ENCODE results near the gene SCAPER. TPM values are rescaled to one million over a fixed set of nuclear protein-coding genes. Genes with fewer than 3 reads are reported as not detected.

Gene SCAPER
- 61.8 TPM for total RNA-seq

GRCh38 chr15:76905013-76905839 lies at the start of gene SCAPER:
SCAPER (minus strand) TSS chr15:76905340; CDS start chr15:76883817, 21,523 bp downstream.

GRCh38 chr15:76931397-76932134 lies 26.4 kb upstream of the SCAPER start, which contains the start of gene RCN2:
RCN2 (plus strand) TSS chr15:76931749; CDS start chr15:76931842, 93 bp downstream.

GRCh38 chr15:76336254-76337058 lies 568.7 kb downstream of the SCAPER start, which contains the start of gene ISL2:
ISL2 (plus strand) TSS chr15:76336773; CDS start chr15:76336884, 111 bp downstream.

DNA sequence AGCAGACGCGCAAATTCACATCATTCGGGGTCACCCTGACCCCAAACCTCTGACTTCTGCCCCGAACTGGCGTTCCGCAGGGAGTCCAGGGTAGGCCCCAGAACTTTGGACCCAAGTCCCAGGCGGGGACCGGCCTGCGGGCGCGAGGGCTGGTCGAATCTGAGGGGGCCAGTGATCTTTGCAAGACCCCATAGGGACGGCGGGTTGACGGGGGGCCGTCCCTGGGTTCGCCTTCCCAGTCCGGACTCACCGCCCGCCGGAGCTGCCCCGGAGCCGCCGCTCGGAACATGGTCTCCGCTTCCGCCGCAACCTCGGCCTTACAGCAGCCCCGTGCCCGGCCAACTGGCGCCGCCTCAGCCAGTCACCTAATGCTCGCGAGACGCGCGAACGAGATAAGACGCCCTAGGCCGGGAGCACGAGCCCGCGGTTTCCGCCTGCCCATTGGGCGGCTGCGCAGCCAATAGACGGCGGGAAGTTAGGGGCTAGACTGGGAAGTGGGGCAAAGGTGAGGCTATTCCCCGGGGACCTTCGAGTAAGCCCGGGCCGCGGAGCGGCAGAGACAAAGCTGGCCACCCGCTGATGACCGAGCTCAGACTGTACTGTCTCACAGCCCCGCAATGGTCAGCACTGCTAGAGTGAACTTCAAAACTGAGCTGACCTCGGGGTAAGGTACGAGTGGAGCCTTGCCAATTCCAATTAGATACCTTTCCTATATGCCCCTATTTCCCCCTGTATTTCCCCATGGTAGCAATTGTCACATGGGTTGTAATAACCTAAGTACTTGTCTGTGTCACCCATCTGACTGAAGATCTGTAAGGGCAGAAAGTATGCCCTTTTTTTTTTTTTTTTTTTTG lies 593.8 kb downstream of the SCAPER start, which contains the start of gene ETFA:
Gene ETFA (minus strand): TSS at position 370 of the 854 bp plus-strand sequence. CDS start 81 bp downstream, at position 289.

Small RNA genes within 50 kb of the gene (small RNA-seq; reads per million reads assigned to genes)
- gene AC090751.1 (not detected), gene MIR3713 (not detected)

Other genes starting within 250 kb of the SCAPER start
- 124 TPM for gene RCN2, start 26.4 kb upstream of the SCAPER start, total RNA-seq
- 0.23 TPM for gene PSTPIP1, start 89.8 kb upstream of the SCAPER start, total RNA-seq
- 364 TPM for gene TSPAN3, start 165.8 kb upstream of the SCAPER start, total RNA-seq

Data from diencephalon (tissue), 1 donor.